K562 (cell line): ENCODE data around the gene CPNE8. TPM values are rescaled to one million over a fixed set of nuclear protein-coding genes. Genes with fewer than 3 reads are reported as not detected.

ENCODE experiments used
- ATAC-seq: fragments of 200-7000 bp; cut with Tn5 transposase; 3 replicates; pipeline ENCODE4 v1.9.1; 2020; ENCODE audit warnings: moderate library complexity
- BruUV-seq: library from RNA; stranded (reverse); fragments of 400-500 nt; replicated peaks from 2 replicates; lab custom pipeline; 2021; lab: Mats Ljungman, UMichigan
- CTCF ChIA-PET: fragments of 300-600 bp; formaldehyde crosslinking; extraction: SDS; loops from one replicate; lab custom pipeline; 2021; ENCODE audit warnings: low intra/inter-chr PET ratio; lab: Yijun Ruan, JAX
- POLR2A ChIA-PET: fragments of 300-600, 350-650 bp; sonication (Branson Sonifier 250); formaldehyde crosslinking; extraction: SDS; loops from one replicate; lab custom pipeline; 2021; ENCODE audit warnings: antibody characterized with exemption, inconsistent platforms; lab: Yijun Ruan, JAX
- DNase-seq, 4 experiments: peaks; one replicate each; pipeline versions ENCODE4 v3.0.0 to v3.0.0-alpha.2; 2011 to 2018; ENCODE audit warnings: low spot score in 3 of 4, mixed read lengths in 3 of 4; ENCODE audit errors: extremely low read depth in 1 of 4
- FAIRE-seq: peaks from 2 replicates; lab custom pipeline; 2011; peaks lifted over from hg19 to GRCh38; lab: Jason Lieb, UNC
- H2AFZ ChIP-seq: 2 replicates; pipeline ENCODE4 v1.6.0; 2011; ENCODE audit warnings: low read depth, low read length, control low read depth, inconsistent platforms
- H3K27ac ChIP-seq: fragments of 200-600 bp; 3 replicates; pipeline ENCODE4 v1.8.0; 2011; ENCODE audit warnings: low read depth, mild to moderate bottlenecking, control low read depth, inconsistent platforms, low read length, moderate library complexity, mixed read lengths; ENCODE audit errors: extremely low read depth
- H3K27me3 ChIP-seq, 2 experiments: fragments of 300-600 bp in 1 of 2; 2 replicates in 1 of 2; 3 replicates in 1 of 2; pipeline versions ENCODE4 v1.6.0 to v1.8.0; 2011; ENCODE audit warnings: inconsistent platforms in 2 of 2, low read length in 2 of 2, mild to moderate bottlenecking in 1 of 2, mixed read lengths in 1 of 2, moderate library complexity in 1 of 2; ENCODE audit not compliant: control insufficient read depth in 2 of 2, insufficient read depth in 2 of 2
- H3K36me3 ChIP-seq: fragments of 300-600 bp; 3 replicates; pipeline ENCODE4 v1.8.0; 2011; ENCODE audit warnings: mild to moderate bottlenecking, low read length, inconsistent platforms; ENCODE audit not compliant: control insufficient read depth, insufficient read depth
- H3K4me1 ChIP-seq, 2 experiments: fragments of 200-600 bp in 1 of 2; replicated peaks in 1 of 2; 2 replicates in 1 of 2; 3 replicates in 1 of 2; pipeline versions ENCODE4 v1.5.1 to v1.8.0; 2011; ENCODE audit warnings: inconsistent platforms in 2 of 2, low read length in 2 of 2, mild to moderate bottlenecking in 1 of 2, mixed read lengths in 1 of 2, moderate library complexity in 1 of 2; ENCODE audit not compliant: control insufficient read depth in 2 of 2, insufficient read depth in 2 of 2
- H3K4me2 ChIP-seq: 2 replicates; pipeline ENCODE4 v1.6.1; 2011; ENCODE audit warnings: low read length, control low read depth, inconsistent platforms, mixed read lengths; ENCODE audit not compliant: insufficient read depth
- H3K4me3 ChIP-seq: fragments of 200-600 bp; sonication (generic), shearing (Covaris generic); 2 replicates; pipeline ENCODE4 v1.5.1; 2016; ENCODE audit warnings: control low read depth, inconsistent platforms
- H3K79me2 ChIP-seq: fragments of 200-600 bp; 3 replicates; pipeline ENCODE4 v1.8.0; 2011; ENCODE audit warnings: low read length, inconsistent platforms; ENCODE audit not compliant: control insufficient read depth, insufficient read depth
- H3K9ac ChIP-seq, 2 experiments: 2 replicates each; pipeline versions ENCODE4 v1.6.0 to v1.6.1; 2011; ENCODE audit warnings: low read depth in 2 of 2, low read length in 2 of 2, control low read depth in 1 of 2, inconsistent platforms in 1 of 2, mild to moderate bottlenecking in 1 of 2, mixed read lengths in 1 of 2; ENCODE audit not compliant: insufficient read depth in 1 of 2
- H3K9me1 ChIP-seq: one replicate; pipeline ENCODE4 v1.6.0; 2011; ENCODE audit warnings: inconsistent platforms, mild to moderate bottlenecking, low read length, moderate library complexity; ENCODE audit not compliant: control insufficient read depth, insufficient read depth
- H3K9me3 ChIP-seq: replicated peaks from 2 replicates; pipeline ENCODE4 v1.5.1; 2011; ENCODE audit warnings: low read depth, low read length, inconsistent platforms; ENCODE audit not compliant: control insufficient read depth, insufficient read depth
- H4K20me1 ChIP-seq: replicated peaks from 2 replicates; pipeline ENCODE4 v1.6.1; 2011; ENCODE audit warnings: low read length, inconsistent platforms, mixed read lengths; ENCODE audit not compliant: control insufficient read depth, insufficient read depth
- ATF2 ChIP-seq: sonication (generic); formaldehyde crosslinking; IDR thresholded peaks from 2 replicates; pipeline ENCODE4 v1.8.1; 2022; ENCODE audit warnings: missing genetic modification reagents
- FOS ChIP-seq: IDR thresholded peaks from 3 replicates; pipeline ENCODE4 v1.6.1; 2011; ENCODE audit not compliant: insufficient read length; ENCODE audit errors: extremely low read depth
- MECOM ChIP-seq: fragments of 250-450 bp; sonication (Bioruptor Pico); IDR thresholded peaks from 2 replicates; pipeline ENCODE4 v1.8.0; 2022; ENCODE audit warnings: inconsistent platforms
- NELFE ChIP-seq: IDR thresholded peaks from 2 replicates; pipeline ENCODE4 v1.6.1; 2011; ENCODE audit warnings: mild to moderate bottlenecking; ENCODE audit not compliant: insufficient read depth, insufficient read length
- NKRF ChIP-seq: fragments of 450-650 bp; IDR thresholded peaks from 2 replicates; pipeline ENCODE4 v1.6.1; 2016; ENCODE audit warnings: borderline replicate concordance
- PKNOX1 ChIP-seq: fragments of 450-650 bp; IDR thresholded peaks from 2 replicates; pipeline ENCODE4 v1.6.1; 2016
- PURB ChIP-seq: sonication (generic); formaldehyde crosslinking; IDR thresholded peaks from 2 replicates; pipeline ENCODE4 v1.9.0; 2021; ENCODE audit warnings: low read depth, mild to moderate bottlenecking, missing genetic modification reagents
- RNF219 ChIP-seq: fragments of 250-450 bp; sonication (Bioruptor Pico); IDR thresholded peaks from 2 replicates; pipeline ENCODE4 v1.5.0; 2022; ENCODE audit warnings: mild to moderate bottlenecking
- SMARCB1 ChIP-seq: IDR thresholded peaks from 2 replicates; pipeline ENCODE4 v1.6.1; 2011; ENCODE audit warnings: improper control_type of control experiment, low read depth; ENCODE audit not compliant: insufficient read length
- TCFL5 ChIP-seq: fragments of 250-450 bp; sonication (Bioruptor Pico); conservative IDR thresholded peaks from 2 replicates; pipeline ENCODE4 v1.6.1; 2021; ENCODE audit warnings: mild to moderate bottlenecking, moderate library complexity, matching md5 sums
- USF1 ChIP-seq: sonication (generic); formaldehyde crosslinking; IDR thresholded peaks from 2 replicates; pipeline ENCODE4 v1.9.0; 2022; ENCODE audit warnings: mild to moderate bottlenecking, missing genetic modification reagents
- ZNF655 ChIP-seq: fragments of 250-450 bp; sonication (Bioruptor Pico); IDR thresholded peaks from 2 replicates; pipeline ENCODE4 v1.5.0; 2021
- WGBS: fragments of 100-300 bp; shearing (Covaris generic); methylation state at CpG from one replicate; pipeline ENCODE4 v1.1.6; 2016; ENCODE audit warnings: low coverage, mixed read lengths; ENCODE audit not compliant: insufficient coverage; ENCODE audit errors: missing lambda C conversion rate; 5-methylcytosine and 5-hydroxymethylcytosine counted together
- in situ Hi-C: fragments of 300-500 bp; cut with MboI; formaldehyde crosslinking; loops from 4 replicates; pipeline ENCODE4 v1.15.0; 2018; ENCODE audit warnings: inconsistent platforms, mixed read lengths
- intact Hi-C: fragments of 100-400 bp; cut with micrococcal nuclease; formaldehyde crosslinking; loops from 2 replicates; pipeline ENCODE4 v1.14.2; 2022
- polyA plus RNA-seq, 8 experiments: library from polyadenylated mRNA; depleted of rRNA in 4 of 8; stranded (reverse) in 5 of 8; unstranded in 3 of 8; fragments of >200 nt; fragmentation: Nextera tagmentation in 2 of 8; fragmentation: Illumina TruSeq in 1 of 8; extraction: Ambion mirVana in 2 of 8; extraction: Trizol in 1 of 8; gene quantifications; 2 replicates each; pipeline versions ENCODE4 v1.2.1 to v1.2.3, GENCODE V29; 2011 to 2014; ENCODE audit warnings: inconsistent platforms in 1 of 8, missing spikeins in 1 of 8
- total RNA-seq, 7 experiments: library from RNA; depleted of rRNA in 6 of 7; stranded (reverse); fragments of >200 nt in 6 of 7; fragmentation: Illumina TruSeq in 2 of 7; extraction: Trizol in 2 of 7; gene quantifications; 2 replicates each; pipeline versions ENCODE4 v1.2.1 to v1.2.3, GENCODE V29; 2011 to 2021; ENCODE audit warnings: low replicate concordance in 1 of 7

Gene CPNE8
- total and polyA plus RNA-seq, 9 of the 15 experiments (the other 6 are each of a cell fraction or from before 2014, with no cell fraction given) = 2.4 to 7.0 (median 4.2) TPM

GRCh38 chr12:38669081-38669480, 236.3 kb downstream of the CPNE8 start (continued):
- TF ChIP-seq NKRF = no peak
- TF ChIP-seq, all 486 proteins: peak for 4

GRCh38 chr12:38666425-38666824, 239.0 kb downstream of the CPNE8 start:
- H3K4me3 ChIP-seq = no peak overlapping the region
- H3K4me1 ChIP-seq = no peaks in the 10 kb centered on the region
- ATAC-seq (no peak), DNase-seq (no peak), FAIRE-seq (no peak)
- no peaks in the 10 kb centered on the region for H3K9me1 ChIP-seq
- no peaks in the 10 kb centered on the region for H4K20me1 ChIP-seq
- ChIA-PET CTCF (no interaction called here), POLR2A (no interaction called here)
- H3K4me2 ChIP-seq = no peak overlapping the region
- intact Hi-C loops = no loop called here
- no peak overlapping the region for H2AFZ ChIP-seq
- H3K36me3 ChIP-seq = no peaks in the 10 kb centered on the region
- no peak overlapping the region for H3K9ac ChIP-seq
- BruUV-seq = no TSS peak
- H3K27ac ChIP-seq = no peak overlapping the region
- H3K9me3 ChIP-seq = no peaks in the 10 kb centered on the region
- H3K79me2 ChIP-seq = no peaks in the 10 kb centered on the region
- 30% methylated on average over 6 of the region's 6 CpGs for WGBS
- no peaks in the 10 kb centered on the region for H3K27me3 ChIP-seq
- in situ Hi-C loops = no loop called here
- no peak for TF ChIP-seq FOS
- TF ChIP-seq USF1 (CRISPR knock-in tag) = no peak
- no peak for TF ChIP-seq RNF219 (CRISPR knock-in tag)
- no peak for TF ChIP-seq PURB (CRISPR knock-in tag)
- no peak for TF ChIP-seq ZNF655 (CRISPR knock-in tag)
- no peak for TF ChIP-seq ATF2
- no peak for TF ChIP-seq MECOM (CRISPR knock-in tag)
- no peak for TF ChIP-seq NELFE
- no peak for TF ChIP-seq TCFL5
- no peak for TF ChIP-seq PKNOX1
- no peak for TF ChIP-seq SMARCB1
